ENCODE results near the gene SUMO4. TPM values are rescaled to one million over a fixed set of nuclear protein-coding genes. Genes with fewer than 3 reads are reported as not detected.

SUMO4 gene
- total and polyA plus RNA-seq, 9 of the 15 experiments (the other 6 are each of a cell fraction or from before 2014, with no cell fraction given): 0.20 to 1.9 (median 0.50) TPM; not detected in 2

GRCh38 chr6:149433405-149433804 lies 33.3 kb downstream of the SUMO4 start:
- in situ Hi-C loops (cut with MboI): loop anchor here (25.0 kb wide), 1 partner anchor 871 kb away; no protein-coding TSS in a partner anchor
- FAIRE-seq (peak; percentile 42), DNase-seq (ENCODE audit: extremely low read depth in 1 of 4, low spot score in 3 of 4) (no peak), ATAC-seq (no peak)
- H3K9me3 ChIP-seq (replicated peaks; ENCODE audit: control insufficient read depth, insufficient read depth, low read depth, low read length): no peaks in the 10 kb centered on the region
- ChIA-PET POLR2A (interaction anchor here (0.6 to 1.5 kb wide), 2 partner anchors 20 to 399 kb away, joined by 3 to 5 read pairs; no protein-coding TSS in a partner anchor), CTCF (ENCODE audit: low intra/inter-chr PET ratio) (interaction anchor here (0.6 to 5.5 kb wide), 2 partner anchors 349 to 405 kb away, joined by 4 to 67 read pairs; no protein-coding TSS in a partner anchor)
- 0% methylated on average over 2 of the region's 2 CpGs for WGBS (ENCODE audit: insufficient coverage, low coverage, missing lambda C conversion rate)
- H3K9me1 ChIP-seq (ENCODE audit: control insufficient read depth, insufficient read depth, low read length): no peaks in the 10 kb centered on the region
- H3K4me2 ChIP-seq (ENCODE audit: insufficient read depth, low read length): no peak overlapping the region
- TF ChIP-seq YBX1 (IDR thresholded peaks at IDR 0.05) (no peak), BCL6 (CRISPR knock-in tag; IDR thresholded peaks at IDR 0.05) (no peak), ZNF717 (CRISPR knock-in tag; IDR thresholded peaks at IDR 0.05) (no peak), GTF2F1 (IDR thresholded peaks at IDR 0.05; ENCODE audit: low read depth, low read length) (no peak), DIDO1 (tag; IDR thresholded peaks at IDR 0.05; ENCODE audit: low read depth) (no peak), MAZ (CRISPR knock-in tag; conservative IDR thresholded peaks at IDR 0.05 in 1 of 2, IDR thresholded peaks at IDR 0.05 in 1 of 2) (no peak), ATF6 (CRISPR knock-in tag; IDR thresholded peaks at IDR 0.05) (no peak), ZNF696 (CRISPR knock-in tag; conservative IDR thresholded peaks at IDR 0.05) (no peak), HIVEP1 (CRISPR knock-in tag; IDR thresholded peaks at IDR 0.05) (no peak), XRCC4 (IDR thresholded peaks at IDR 0.05; ENCODE audit: extremely low read depth, insufficient read depth, insufficient read length) (no peak), ADNP (tag; IDR thresholded peaks at IDR 0.05) (no peak), BRD9 (IDR thresholded peaks at IDR 0.05; ENCODE audit: low read depth, partially characterized antibody) (no peak), ZNF57 (CRISPR knock-in tag; IDR thresholded peaks at IDR 0.05) (no peak), RBM25 (IDR thresholded peaks at IDR 0.05; ENCODE audit: low read depth, low read length, severe bottlenecking) (peak; percentile 84), SAFB (IDR thresholded peaks at IDR 0.05; ENCODE audit: borderline replicate concordance, low read depth, low read length) (no peak), ZFP36 (IDR thresholded peaks at IDR 0.05; ENCODE audit: low read depth, low read length, partially characterized antibody) (peak; percentile 49), POLR3A (IDR thresholded peaks at IDR 0.05; ENCODE audit: borderline replicate concordance, extremely low read depth, insufficient read depth, insufficient read length) (no peak), BCOR (IDR thresholded peaks at IDR 0.05) (peak; percentile 58; the same call in 1 of the 2 replicates)
- TF ChIP-seq, protein P1, sequence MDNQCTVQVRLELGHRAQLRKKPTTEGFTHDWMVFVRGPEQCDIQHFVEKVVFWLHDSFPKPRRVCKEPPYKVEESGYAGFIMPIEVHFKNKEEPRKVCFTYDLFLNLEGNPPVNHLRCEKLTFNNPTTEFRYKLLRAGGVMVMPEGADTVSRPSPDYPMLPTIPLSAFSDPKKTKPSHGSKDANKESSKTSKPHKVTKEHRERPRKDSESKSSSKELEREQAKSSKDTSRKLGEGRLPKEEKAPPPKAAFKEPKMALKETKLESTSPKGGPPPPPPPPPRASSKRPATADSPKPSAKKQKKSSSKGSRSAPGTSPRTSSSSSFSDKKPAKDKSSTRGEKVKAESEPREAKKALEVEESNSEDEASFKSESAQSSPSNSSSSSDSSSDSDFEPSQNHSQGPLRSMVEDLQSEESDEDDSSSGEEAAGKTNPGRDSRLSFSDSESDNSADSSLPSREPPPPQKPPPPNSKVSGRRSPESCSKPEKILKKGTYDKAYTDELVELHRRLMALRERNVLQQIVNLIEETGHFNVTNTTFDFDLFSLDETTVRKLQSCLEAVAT (IDR thresholded peaks at IDR 0.05): no peak
- H4K20me1 ChIP-seq (replicated peaks; ENCODE audit: control insufficient read depth, insufficient read depth, low read length): 0 out of 2 replicates have a peak, but pooled peaks cover 4% of the 10 kb centered on the region
- no peak overlapping the region for H2AFZ ChIP-seq (ENCODE audit: low read depth, low read length)
- intact Hi-C loops (cut with micrococcal nuclease): loop anchor here (2.0 to 10.0 kb wide), 2 partner anchors 83 to 239 kb away; no protein-coding TSS in a partner anchor
- H3K4me1 ChIP-seq (replicated peaks in 1 of 2; ENCODE audit: control insufficient read depth in 2 of 2, insufficient read depth in 2 of 2, low read length in 2 of 2): no peaks in the 10 kb centered on the region; a peak in 1 of 5 replicates
- H3K4me3 ChIP-seq: no peak overlapping the region
- BruUV-seq (replicated peaks): no TSS peak
- no peaks in the 10 kb centered on the region for H3K36me3 ChIP-seq (ENCODE audit: control insufficient read depth, insufficient read depth, low read length)
- no peak overlapping the region for H3K27ac ChIP-seq (ENCODE audit: extremely low read depth, low read depth, low read length)
- no peaks in the 10 kb centered on the region for H3K79me2 ChIP-seq (ENCODE audit: control insufficient read depth, insufficient read depth, low read length)
- H3K9ac ChIP-seq (ENCODE audit: insufficient read depth in 1 of 2, low read depth in 2 of 2, low read length in 2 of 2): no peak overlapping the region
- peaks cover 16 to 41% of the 10 kb centered on the region in 2 experiments for H3K27me3 ChIP-seq (ENCODE audit: control insufficient read depth in 2 of 2, insufficient read depth in 2 of 2, low read length in 2 of 2)

Measured in K562 (cell line).